Measurements from ENCODE around the gene TACSTD2. TPM values are rescaled to one million over a fixed set of nuclear protein-coding genes. Genes with fewer than 3 reads are reported as not detected.
A peak's percentile ranks its signal among the peaks of the same experiment; 100 is the strongest.
"Not testable (repeated sequence)": the region's sequence is repeated elsewhere in the genome, so short reads cannot be mapped to it uniquely, and the experiment has no call there.

Gene TACSTD2
- total and polyA plus RNA-seq, 12 donors, result 0.22 to 2.5 (median 0.92) TPM; not detected in 1

DNA sequence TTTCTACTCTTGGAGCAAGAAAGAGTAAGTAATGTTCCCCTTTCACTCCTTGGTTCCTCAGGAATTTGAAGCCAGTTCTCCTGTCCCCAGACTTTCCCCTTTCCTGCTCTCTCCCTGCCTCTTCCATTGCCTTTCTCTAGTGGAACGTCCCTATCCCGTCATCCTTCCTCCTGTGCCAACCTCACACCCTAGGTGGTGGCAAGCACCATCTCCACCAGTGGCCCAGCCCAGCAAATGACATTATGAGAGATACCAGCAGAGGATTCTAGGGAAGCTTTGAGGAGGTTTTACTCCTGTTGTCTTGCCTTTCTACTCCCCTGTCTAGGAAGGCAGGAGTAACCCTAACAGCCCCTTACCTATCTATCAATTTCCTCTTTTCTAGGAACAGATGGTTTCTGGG, 8.1 kb upstream of the TACSTD2 start:
- WGBS, 4 donors, result 62 to 86% (median 64%) methylated on average over 2 of the region's 2 CpGs
- intact Hi-C loops (cut with DNase I), result no loop called here
- DNase-seq, result no peak
- H3K4me3 ChIP-seq, result no peak overlapping the region
- no peaks in the 10 kb centered on the region for H3K9me3 ChIP-seq (replicated peaks in 1 of 3)
- no peaks in the 10 kb centered on the region for H3K36me3 ChIP-seq (replicated peaks in 1 of 2)
- peak overlapping the region in 2 of 5 donors; percentile 15 to 80 for H3K27ac ChIP-seq
- no peaks in the 10 kb centered on the region for H3K27me3 ChIP-seq
- H3K4me1 ChIP-seq (replicated peaks in 1 of 2), result peaks cover 13 to 17% of the 10 kb centered on the region in 2 donors
- no peak for TF ChIP-seq POLR2A (IDR thresholded peaks at IDR 0.05)
- TF ChIP-seq, protein P1, sequence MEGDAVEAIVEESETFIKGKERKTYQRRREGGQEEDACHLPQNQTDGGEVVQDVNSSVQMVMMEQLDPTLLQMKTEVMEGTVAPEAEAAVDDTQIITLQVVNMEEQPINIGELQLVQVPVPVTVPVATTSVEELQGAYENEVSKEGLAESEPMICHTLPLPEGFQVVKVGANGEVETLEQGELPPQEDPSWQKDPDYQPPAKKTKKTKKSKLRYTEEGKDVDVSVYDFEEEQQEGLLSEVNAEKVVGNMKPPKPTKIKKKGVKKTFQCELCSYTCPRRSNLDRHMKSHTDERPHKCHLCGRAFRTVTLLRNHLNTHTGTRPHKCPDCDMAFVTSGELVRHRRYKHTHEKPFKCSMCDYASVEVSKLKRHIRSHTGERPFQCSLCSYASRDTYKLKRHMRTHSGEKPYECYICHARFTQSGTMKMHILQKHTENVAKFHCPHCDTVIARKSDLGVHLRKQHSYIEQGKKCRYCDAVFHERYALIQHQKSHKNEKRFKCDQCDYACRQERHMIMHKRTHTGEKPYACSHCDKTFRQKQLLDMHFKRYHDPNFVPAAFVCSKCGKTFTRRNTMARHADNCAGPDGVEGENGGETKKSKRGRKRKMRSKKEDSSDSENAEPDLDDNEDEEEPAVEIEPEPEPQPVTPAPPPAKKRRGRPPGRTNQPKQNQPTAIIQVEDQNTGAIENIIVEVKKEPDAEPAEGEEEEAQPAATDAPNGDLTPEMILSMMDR (IDR thresholded peaks at IDR 0.05), result no peak

DNA sequence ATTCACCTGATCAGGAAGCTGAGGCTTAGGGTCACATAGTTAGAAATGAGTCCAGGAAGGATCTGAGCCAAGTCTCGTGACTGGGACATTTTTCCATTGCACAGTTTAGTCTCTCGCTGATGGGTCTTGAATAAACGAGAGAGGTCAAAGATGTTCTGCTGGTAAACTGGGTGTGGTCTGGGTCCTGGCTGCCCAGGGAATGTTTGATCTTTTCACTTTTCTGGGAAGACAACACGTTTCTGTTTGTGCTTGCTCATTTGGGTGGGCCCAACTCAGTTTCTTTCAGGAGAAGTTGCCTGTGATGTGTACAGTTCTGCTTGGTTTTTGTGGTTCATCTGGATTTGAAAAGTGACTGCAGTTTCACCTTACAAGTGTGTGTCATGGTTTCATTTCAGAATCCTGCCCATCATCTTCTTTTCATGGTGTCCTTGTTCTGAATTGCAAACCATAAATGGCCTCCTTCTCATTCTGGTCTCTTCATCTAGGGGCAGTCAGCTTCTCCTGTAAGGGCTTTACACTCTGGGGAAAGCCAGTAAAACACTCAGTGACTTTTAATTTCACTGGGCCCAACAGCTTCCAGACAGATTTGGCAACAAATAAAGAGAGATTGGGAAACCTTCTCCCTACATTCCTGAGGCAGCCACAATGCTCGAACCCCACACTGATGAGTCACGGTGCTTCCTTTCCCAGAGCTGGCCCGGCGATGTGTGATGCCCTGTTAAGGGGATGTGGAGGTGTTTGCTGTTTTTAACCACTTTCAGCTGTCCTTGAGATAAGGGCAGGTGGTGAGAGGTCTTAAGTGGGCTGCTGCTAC, 7.2 kb upstream of the TACSTD2 start:
- H3K9me3 ChIP-seq (replicated peaks in 1 of 3), result no peaks in the 10 kb centered on the region
- TF ChIP-seq, protein P1 (IDR thresholded peaks at IDR 0.05), result no peak
- no peak for TF ChIP-seq POLR2A (IDR thresholded peaks at IDR 0.05)
- peak overlapping the region in 3 of 5 donors; percentile 22 to 80 (median 39) for H3K27ac ChIP-seq
- peaks cover 13 to 17% of the 10 kb centered on the region in 2 donors for H3K4me1 ChIP-seq (replicated peaks in 1 of 2)
- no peaks in the 10 kb centered on the region for H3K27me3 ChIP-seq
- DNase-seq, result peak; percentile 43 to 90 (median 86)
- H3K4me3 ChIP-seq, result no peak overlapping the region
- intact Hi-C loops (cut with DNase I), result no loop called here
- WGBS, 4 donors, result 24 to 25% (median 25%) methylated on average over 8 of the region's 8 CpGs
- H3K36me3 ChIP-seq (replicated peaks in 1 of 2), result no peaks in the 10 kb centered on the region

DNA sequence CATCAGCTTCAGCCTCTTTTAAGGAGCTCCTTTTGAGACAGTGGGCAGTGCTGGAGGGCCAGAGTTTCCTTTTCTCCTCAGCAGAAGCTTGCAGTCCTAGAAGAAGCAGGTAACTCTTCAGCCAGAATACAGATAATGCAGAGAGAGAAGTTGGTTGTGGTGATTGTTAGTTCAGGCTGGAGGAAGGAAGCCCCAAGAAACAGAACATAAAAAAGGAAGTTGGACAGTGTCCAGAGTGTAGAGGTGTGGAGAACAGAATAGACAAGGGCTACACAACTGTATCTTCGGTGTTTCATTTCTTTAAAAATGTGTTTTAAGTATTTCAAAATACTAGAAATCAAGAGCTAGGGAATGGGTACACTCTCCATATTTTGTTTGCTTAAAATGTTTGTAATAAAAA, 6.4 kb upstream of the TACSTD2 start:
- Histone ChIP-seq H3K36me3 (replicated peaks in 1 of 2) (no peaks in the 10 kb centered on the region), H3K27me3 (no peaks in the 10 kb centered on the region), H3K4me1 (replicated peaks in 1 of 2) (peaks cover 13 to 17% of the 10 kb centered on the region in 2 donors), H3K27ac (no peak overlapping the region), H3K9me3 (replicated peaks in 1 of 3) (no peaks in the 10 kb centered on the region), H3K4me3 (no peak overlapping the region)
- TF ChIP-seq, protein P1 (IDR thresholded peaks at IDR 0.05), result no peak
- TF ChIP-seq POLR2A (IDR thresholded peaks at IDR 0.05), result no peak
- no peak for DNase-seq
- intact Hi-C loops (cut with DNase I), result no loop called here
- 50 to 73% (median 62%) methylated on average over 1 of the region's 1 CpG for WGBS, 4 donors

DNA sequence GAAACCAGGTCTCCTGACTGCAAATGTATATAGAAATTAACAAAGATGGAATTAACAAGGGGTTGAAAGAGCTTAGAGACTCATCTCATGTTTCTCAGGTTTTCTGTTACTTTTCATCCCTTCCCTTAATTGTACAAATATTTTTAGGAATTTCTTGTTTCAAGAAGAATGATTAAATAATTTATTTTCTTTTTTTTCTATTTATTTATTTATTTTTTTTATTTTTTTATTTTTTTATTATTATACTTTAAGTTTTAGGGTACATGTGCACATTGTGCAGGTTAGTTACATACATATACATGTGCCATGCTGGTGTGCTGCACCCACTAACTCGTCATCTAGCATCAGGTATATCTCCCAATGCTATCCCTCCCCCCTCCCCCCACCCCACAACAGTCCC, 5.1 kb upstream of the TACSTD2 start:
- H3K9me3 ChIP-seq (replicated peaks in 1 of 3); H3K27ac ChIP-seq; H3K27me3 ChIP-seq; H3K36me3 ChIP-seq (replicated peaks in 1 of 2); intact Hi-C loops (cut with DNase I); DNase-seq; H3K4me3 ChIP-seq: not testable (repeated sequence)
- H3K4me1 ChIP-seq (replicated peaks in 1 of 2), result peaks cover 17 to 22% of the 10 kb centered on the region in 2 donors
- 75 to 89% (median 78%) methylated on average over 1 of the region's 1 CpG; no CpG with 5 or more reads in 1 of the 4 donors for WGBS, 4 donors

DNA sequence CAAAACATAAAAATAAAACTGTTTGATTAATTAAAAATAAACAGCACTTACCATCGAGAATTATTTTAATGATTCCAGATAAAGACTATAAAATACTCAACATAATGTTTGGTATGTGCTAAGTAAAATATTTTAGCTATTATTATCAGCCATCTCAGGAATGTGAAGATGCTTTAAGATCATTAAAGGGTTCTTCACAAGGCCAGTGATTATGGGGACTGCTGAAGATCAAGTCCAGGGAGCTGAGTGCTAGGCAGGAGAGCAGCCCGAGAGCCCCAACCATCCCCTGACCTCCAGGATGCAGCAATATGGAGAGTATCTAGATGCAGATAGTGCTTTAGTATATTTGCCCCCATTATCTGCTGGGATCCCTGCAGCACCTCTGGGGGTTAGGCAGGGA, 4.6 kb upstream of the TACSTD2 start:
- intact Hi-C loops (cut with DNase I), result no loop called here
- no peak for TF ChIP-seq POLR2A (IDR thresholded peaks at IDR 0.05)
- TF ChIP-seq, protein P1 (IDR thresholded peaks at IDR 0.05), result no peak
- no peak overlapping the region for H3K27ac ChIP-seq
- H3K9me3 ChIP-seq (replicated peaks in 1 of 3), result no peaks in the 10 kb centered on the region
- no peaks in the 10 kb centered on the region for H3K36me3 ChIP-seq (replicated peaks in 1 of 2)
- no peak overlapping the region for H3K4me3 ChIP-seq
- H3K27me3 ChIP-seq, result peaks cover 5% of the 10 kb centered on the region
- whole genome bisulfite sequencing, 4 donors, result 77 to 89% (median 81%) methylated on average over 2 of the region's 2 CpGs
- peaks cover 20 to 27% of the 10 kb centered on the region in 2 donors for H3K4me1 ChIP-seq (replicated peaks in 1 of 2)
- no peak for DNase-seq
